ENCODE results near the gene MLXIPL.
"Not testable (repeated sequence)": the region's sequence is repeated elsewhere in the genome, so short reads cannot be mapped to it uniquely, and the experiment has no call there.

The MLXIPL gene

DNA sequence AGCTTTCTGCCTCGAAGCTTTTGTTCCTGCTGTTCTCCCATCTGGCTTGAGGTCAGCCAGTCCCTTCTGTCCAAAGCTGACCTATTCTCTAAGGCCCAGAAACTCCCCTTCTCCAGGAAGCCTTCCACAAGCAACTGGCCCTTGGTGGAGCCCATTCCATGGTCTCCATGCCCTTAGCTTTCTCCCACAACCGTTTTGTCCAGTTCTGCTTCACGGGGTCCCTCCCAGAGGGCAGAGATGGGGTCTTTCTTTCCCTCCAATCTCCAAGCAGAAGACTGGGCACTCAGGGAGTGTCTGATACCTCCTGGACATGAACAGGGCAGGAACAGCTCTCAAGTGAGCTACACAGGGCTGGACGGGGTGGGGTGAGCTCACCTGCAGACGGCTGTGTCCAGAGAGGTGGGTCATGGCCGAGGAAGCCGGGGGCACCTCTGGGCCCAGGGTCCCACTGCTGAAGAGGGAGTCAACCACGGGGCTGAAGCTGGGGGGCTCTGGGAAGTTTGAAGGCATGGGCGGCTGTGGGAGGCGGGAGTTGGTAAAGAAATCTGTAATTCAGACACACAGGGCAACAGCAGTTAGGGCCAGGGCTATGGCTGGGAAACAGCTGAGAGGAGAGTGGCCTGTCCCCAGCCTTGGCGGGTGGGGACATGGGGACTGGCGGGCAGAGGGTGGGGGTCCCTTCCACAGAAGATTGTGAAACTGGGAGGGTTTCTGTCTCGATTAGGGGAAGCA lies 25.0 kb downstream of the MLXIPL start:
- no peaks in the 10 kb centered on the region for H3K4me1 ChIP-seq (ENCODE audit: control insufficient read depth, insufficient read depth, low read length, poor library complexity, severe bottlenecking)
- H3K27me3 ChIP-seq (replicated peaks; ENCODE audit: control insufficient read depth, insufficient read depth, low read length, poor library complexity, severe bottlenecking) = no peaks in the 10 kb centered on the region
- H3K27ac ChIP-seq (ENCODE audit: insufficient read depth, low read length, poor library complexity, severe bottlenecking) = no peak overlapping the region
- H3K4me3 ChIP-seq (ENCODE audit: insufficient read depth, low read depth, low read length, poor library complexity, severe bottlenecking) = no peak overlapping the region
- no peaks in the 10 kb centered on the region for H3K9me3 ChIP-seq (ENCODE audit: control insufficient read depth, low read length)
- no peak for DNase-seq
- H3K36me3 ChIP-seq (ENCODE audit: control insufficient read depth, insufficient read depth, low read length) = no peaks in the 10 kb centered on the region

GRCh38 chr7:73597978-73598782 lies 26.1 kb downstream of the MLXIPL start:
- H3K4me3 ChIP-seq (ENCODE audit: insufficient read depth, low read depth, low read length, poor library complexity, severe bottlenecking) = no peak overlapping the region

GRCh38 chr7:73596191-73597065 lies 27.9 kb downstream of the MLXIPL start:
- Histone ChIP-seq H3K27ac (ENCODE audit: insufficient read depth, low read length, poor library complexity, severe bottlenecking) (no peak overlapping the region), H3K9me3 (ENCODE audit: control insufficient read depth, low read length) (no peaks in the 10 kb centered on the region), H3K4me1 (ENCODE audit: control insufficient read depth, insufficient read depth, low read length, poor library complexity, severe bottlenecking) (no peaks in the 10 kb centered on the region), H3K4me3 (ENCODE audit: insufficient read depth, low read depth, low read length, poor library complexity, severe bottlenecking) (no peak overlapping the region), H3K27me3 (replicated peaks; ENCODE audit: control insufficient read depth, insufficient read depth, low read length, poor library complexity, severe bottlenecking) (no peaks in the 10 kb centered on the region), H3K36me3 (ENCODE audit: control insufficient read depth, insufficient read depth, low read length) (no peaks in the 10 kb centered on the region)
- DNase-seq = no peak

More at GRCh38 chr7:73597978-73598782, 26.1 kb downstream of the MLXIPL start:
- Histone ChIP-seq H3K36me3 (ENCODE audit: control insufficient read depth, insufficient read depth, low read length) (no peaks in the 10 kb centered on the region), H3K4me1 (ENCODE audit: control insufficient read depth, insufficient read depth, low read length, poor library complexity, severe bottlenecking) (no peaks in the 10 kb centered on the region), H3K27me3 (replicated peaks; ENCODE audit: control insufficient read depth, insufficient read depth, low read length, poor library complexity, severe bottlenecking) (no peaks in the 10 kb centered on the region), H3K9me3 (ENCODE audit: control insufficient read depth, low read length) (no peaks in the 10 kb centered on the region), H3K27ac (ENCODE audit: insufficient read depth, low read length, poor library complexity, severe bottlenecking) (no peak overlapping the region)
- no peak for DNase-seq

GRCh38 chr7:73595358-73595757 lies 29.0 kb downstream of the MLXIPL start:
- Histone ChIP-seq H3K4me1 (ENCODE audit: control insufficient read depth, insufficient read depth, low read length, poor library complexity, severe bottlenecking) (no peaks in the 10 kb centered on the region), H3K9me3 (ENCODE audit: control insufficient read depth, low read length) (no peaks in the 10 kb centered on the region), H3K27me3 (replicated peaks; ENCODE audit: control insufficient read depth, insufficient read depth, low read length, poor library complexity, severe bottlenecking) (no peaks in the 10 kb centered on the region), H3K36me3 (ENCODE audit: control insufficient read depth, insufficient read depth, low read length) (no peaks in the 10 kb centered on the region), H3K4me3 (ENCODE audit: insufficient read depth, low read depth, low read length, poor library complexity, severe bottlenecking) (no peak overlapping the region), H3K27ac (ENCODE audit: insufficient read depth, low read length, poor library complexity, severe bottlenecking) (no peak overlapping the region)
- DNase-seq = no peak

DNA sequence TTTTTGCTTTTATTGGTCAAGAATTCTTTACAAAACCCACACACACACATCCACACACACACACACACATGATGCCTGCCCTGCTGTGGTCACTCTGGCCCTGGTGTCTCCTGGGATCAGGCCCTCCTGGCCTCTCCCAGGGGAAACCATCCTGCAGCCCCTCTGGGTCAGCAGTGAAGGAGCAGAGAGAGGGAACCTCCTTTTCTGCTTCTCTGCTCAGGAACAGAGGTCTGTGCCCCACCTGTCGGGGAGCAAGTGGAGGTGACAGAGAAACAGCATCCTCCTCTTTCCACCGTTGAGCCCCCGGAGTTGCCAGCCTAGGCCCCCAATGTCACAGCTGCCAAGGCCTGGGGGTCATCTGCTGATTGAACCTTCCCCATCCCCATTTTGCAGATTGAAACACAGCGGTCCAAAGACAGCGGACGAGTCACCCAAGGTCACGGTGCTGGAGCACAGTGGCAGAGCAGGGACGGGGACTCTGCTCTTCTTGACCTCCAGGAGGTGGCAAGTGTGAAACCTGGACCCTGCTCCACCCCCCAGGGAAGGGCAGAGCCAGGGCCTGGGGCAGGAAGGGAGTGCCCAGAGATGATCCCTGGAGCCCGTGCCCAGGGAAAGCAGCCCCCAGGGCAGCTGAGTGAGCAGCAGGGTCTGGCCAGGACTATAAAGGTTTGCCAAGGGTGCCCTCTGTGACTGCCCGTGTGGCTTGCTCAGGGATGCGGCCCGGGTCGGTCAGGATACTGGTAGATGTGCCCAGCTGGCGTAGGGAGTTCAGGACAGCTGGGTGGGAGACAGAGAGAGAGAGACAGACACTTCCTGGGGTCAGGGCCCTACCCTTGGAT lies 30.9 kb downstream of the MLXIPL start:
- Histone ChIP-seq H3K27me3 (replicated peaks; ENCODE audit: control insufficient read depth, insufficient read depth, low read length, poor library complexity, severe bottlenecking) (no peaks in the 10 kb centered on the region), H3K36me3 (ENCODE audit: control insufficient read depth, insufficient read depth, low read length) (no peaks in the 10 kb centered on the region), H3K27ac (ENCODE audit: insufficient read depth, low read length, poor library complexity, severe bottlenecking) (no peak overlapping the region), H3K4me3 (ENCODE audit: insufficient read depth, low read depth, low read length, poor library complexity, severe bottlenecking) (no peak overlapping the region), H3K9me3 (ENCODE audit: control insufficient read depth, low read length) (no peaks in the 10 kb centered on the region), H3K4me1 (ENCODE audit: control insufficient read depth, insufficient read depth, low read length, poor library complexity, severe bottlenecking) (no peaks in the 10 kb centered on the region)
- DNase-seq = no peak

- Histone ChIP-seq H3K4me3 (ENCODE audit: insufficient read depth, low read depth, low read length, poor library complexity, severe bottlenecking) (no peak overlapping the region), H3K4me1 (ENCODE audit: control insufficient read depth, insufficient read depth, low read length, poor library complexity, severe bottlenecking) (no peaks in the 10 kb centered on the region)
- DNase-seq = no peak
These were observed 37.4 kb downstream of the MLXIPL start for GRCh38 chr7:73586911-73587310.

DNA sequence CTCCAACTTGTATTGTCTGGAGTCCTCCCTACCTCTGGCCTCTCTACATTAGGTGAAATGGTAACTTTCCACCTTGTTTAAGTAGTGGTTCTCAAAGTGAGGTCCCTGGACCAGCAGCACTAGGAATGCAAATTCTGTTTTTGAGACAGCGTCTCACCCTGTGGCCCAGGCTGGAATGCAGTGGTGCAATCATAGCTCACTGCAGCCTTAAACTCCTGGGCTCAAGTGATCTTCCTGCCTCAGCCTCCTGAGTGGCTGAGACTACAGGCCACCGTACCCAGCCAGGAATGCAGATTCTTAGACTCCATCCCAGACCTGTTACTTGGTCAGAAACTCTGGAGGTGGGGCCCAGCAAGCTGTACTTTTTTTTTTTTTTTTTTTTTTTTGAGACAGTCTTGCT lies 39.1 kb downstream of the MLXIPL start:
- DNase-seq = no peak
- Histone ChIP-seq H3K4me3 (ENCODE audit: insufficient read depth, low read depth, low read length, poor library complexity, severe bottlenecking) (no peak overlapping the region), H3K9me3 (ENCODE audit: control insufficient read depth, low read length) (no peaks in the 10 kb centered on the region), H3K27me3 (replicated peaks; ENCODE audit: control insufficient read depth, insufficient read depth, low read length, poor library complexity, severe bottlenecking) (no peaks in the 10 kb centered on the region), H3K4me1 (ENCODE audit: control insufficient read depth, insufficient read depth, low read length, poor library complexity, severe bottlenecking) (no peaks in the 10 kb centered on the region), H3K36me3 (ENCODE audit: control insufficient read depth, insufficient read depth, low read length) (no peaks in the 10 kb centered on the region), H3K27ac (ENCODE audit: insufficient read depth, low read length, poor library complexity, severe bottlenecking) (no peak overlapping the region)

More at GRCh38 chr7:73586911-73587310, 37.4 kb downstream of the MLXIPL start:
- Histone ChIP-seq H3K36me3 (ENCODE audit: control insufficient read depth, insufficient read depth, low read length) (no peaks in the 10 kb centered on the region), H3K27ac (ENCODE audit: insufficient read depth, low read length, poor library complexity, severe bottlenecking) (no peak overlapping the region), H3K9me3 (ENCODE audit: control insufficient read depth, low read length) (no peaks in the 10 kb centered on the region), H3K27me3 (replicated peaks; ENCODE audit: control insufficient read depth, insufficient read depth, low read length, poor library complexity, severe bottlenecking) (no peaks in the 10 kb centered on the region)

DNA sequence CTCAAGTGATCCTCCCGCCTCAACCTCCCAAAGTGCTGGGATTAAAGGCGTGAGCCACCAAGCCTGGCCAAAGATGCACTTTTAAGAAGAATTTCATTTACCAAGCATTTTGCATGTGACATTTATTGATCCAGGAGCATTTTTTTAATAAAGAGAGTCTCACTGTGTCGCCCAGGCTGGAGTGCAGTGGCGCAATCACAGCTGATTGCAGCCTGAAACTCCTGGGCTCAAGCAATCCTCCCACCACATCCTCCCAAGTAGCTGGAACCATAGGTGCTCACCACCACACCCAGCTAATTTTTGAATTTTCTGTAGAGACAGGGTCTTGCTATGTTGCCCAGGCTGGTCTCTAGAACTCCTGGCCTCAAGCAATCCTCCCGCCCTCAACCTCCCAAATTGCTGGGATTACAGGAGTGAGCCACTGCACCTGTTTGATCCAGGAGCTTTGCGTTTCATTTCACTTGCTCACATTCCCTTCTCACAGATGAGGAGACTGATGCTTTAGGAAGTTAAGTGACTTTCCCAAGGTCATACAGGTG lies 41.6 kb downstream of the MLXIPL start:
- DNase-seq = no peak
- H3K27ac ChIP-seq (ENCODE audit: insufficient read depth, low read length, poor library complexity, severe bottlenecking) = no peak overlapping the region
- H3K4me3 ChIP-seq (ENCODE audit: insufficient read depth, low read depth, low read length, poor library complexity, severe bottlenecking) = no peak overlapping the region
- H3K27me3 ChIP-seq (replicated peaks; ENCODE audit: control insufficient read depth, insufficient read depth, low read length, poor library complexity, severe bottlenecking) = no peaks in the 10 kb centered on the region
- H3K4me1 ChIP-seq (ENCODE audit: control insufficient read depth, insufficient read depth, low read length, poor library complexity, severe bottlenecking) = peaks cover 9% of the 10 kb centered on the region
- no peaks in the 10 kb centered on the region for H3K36me3 ChIP-seq (ENCODE audit: control insufficient read depth, insufficient read depth, low read length)
- no peaks in the 10 kb centered on the region for H3K9me3 ChIP-seq (ENCODE audit: control insufficient read depth, low read length)

- not testable (repeated sequence) for DNase-seq; H3K27me3 ChIP-seq (replicated peaks; ENCODE audit: control insufficient read depth, insufficient read depth, low read length, poor library complexity, severe bottlenecking); H3K27ac ChIP-seq (ENCODE audit: insufficient read depth, low read length, poor library complexity, severe bottlenecking); H3K36me3 ChIP-seq (ENCODE audit: control insufficient read depth, insufficient read depth, low read length); H3K9me3 ChIP-seq (ENCODE audit: control insufficient read depth, low read length); H3K4me3 ChIP-seq (ENCODE audit: insufficient read depth, low read depth, low read length, poor library complexity, severe bottlenecking)
- peaks cover 17% of the 10 kb centered on the region for H3K4me1 ChIP-seq (ENCODE audit: control insufficient read depth, insufficient read depth, low read length, poor library complexity, severe bottlenecking)
These were observed 43.3 kb downstream of the MLXIPL start for GRCh38 chr7:73581006-73581405.

Data from effector memory CD4-positive, alpha-beta T cell (primary cell).